PFSK-1 (cell line): ENCODE results near the gene CLTA.

Experiments
- FOXP2 ChIP-seq: optimal IDR thresholded peaks from 2 replicates; pipeline ENCODE3; 2011; ENCODE audit warnings: borderline replicate concordance, control low read depth, inconsistent platforms; ENCODE audit not compliant: insufficient read depth; ENCODE audit errors: extremely low read length, extremely low read depth
- POLR2AphosphoS5 ChIP-seq: IDR thresholded peaks from 2 replicates; pipeline ENCODE4 v1.6.1; 2012; ENCODE audit warnings: low read depth, mild to moderate bottlenecking, control low read depth, low read length, moderate library complexity
- REST ChIP-seq, 2 experiments: IDR thresholded peaks; 2 replicates each; pipeline versions ENCODE4 v1.6.1 to v1.8.0; 2011 to 2012; ENCODE audit warnings: low read depth in 2 of 2, low read length in 2 of 2, control low read depth in 1 of 2, inconsistent platforms in 1 of 2, mild to moderate bottlenecking in 1 of 2, moderate library complexity in 1 of 2; ENCODE audit not compliant: insufficient read depth in 1 of 2
- SIN3A ChIP-seq: IDR thresholded peaks from 2 replicates; pipeline ENCODE4 v1.6.1; 2012; ENCODE audit warnings: mild to moderate bottlenecking, low read length, moderate library complexity, borderline replicate concordance; ENCODE audit not compliant: insufficient read depth
- TAF1 ChIP-seq: IDR thresholded peaks from 2 replicates; pipeline ENCODE4 v1.6.1; 2012; ENCODE audit warnings: low read length, control low read depth, borderline replicate concordance; ENCODE audit not compliant: insufficient read depth

Gene CLTA

GRCh38 chr9:36177571-36177970 lies 13.2 kb upstream of the CLTA start:
- TF ChIP-seq FOXP2 = no peak
- no peak for TF ChIP-seq SIN3A
- no peak for TF ChIP-seq REST (IDR thresholded peaks at IDR 0.05; ENCODE audit: insufficient read depth in 1 of 2, low read depth in 2 of 2, low read length in 2 of 2)
- TF ChIP-seq POLR2AphosphoS5 = no peak
- no peak for TF ChIP-seq TAF1

GRCh38 chr9:36187414-36187813 lies 3.3 kb upstream of the CLTA start:
- no peak for TF ChIP-seq FOXP2
- no peak for TF ChIP-seq SIN3A
- no peak for TF ChIP-seq POLR2AphosphoS5
- no peak for TF ChIP-seq TAF1
- TF ChIP-seq REST (IDR thresholded peaks at IDR 0.05; ENCODE audit: insufficient read depth in 1 of 2, low read depth in 2 of 2, low read length in 2 of 2) = no peak

- TF ChIP-seq POLR2AphosphoS5 (no peak), FOXP2 (no peak), REST (IDR thresholded peaks at IDR 0.05; ENCODE audit: insufficient read depth in 1 of 2, low read depth in 2 of 2, low read length in 2 of 2) (no peak), SIN3A (no peak), TAF1 (no peak)
Measured at GRCh38 chr9:36188212-36188611, 2.5 kb upstream of the CLTA start.

GRCh38 chr9:36189976-36190375 lies 745 bp upstream of the CLTA start:
- TF ChIP-seq POLR2AphosphoS5 = no peak

GRCh38 chr9:36191290-36191645 lies 547 bp downstream of the CLTA start:
- TF ChIP-seq FOXP2 (no peak), REST (IDR thresholded peaks at IDR 0.05; ENCODE audit: insufficient read depth in 1 of 2, low read depth in 2 of 2, low read length in 2 of 2) (no peak), POLR2AphosphoS5 (no peak), TAF1 (no peak), SIN3A (no peak)

- no peak for TF ChIP-seq FOXP2
- TF ChIP-seq POLR2AphosphoS5 = no peak
Measured at GRCh38 chr9:36191686-36192085, 965 bp downstream of the CLTA start.
